Caki2 (cell line): Measurements from ENCODE around the gene DNTTIP2. TPM values are rescaled to one million over a fixed set of nuclear protein-coding genes. Genes with fewer than 3 reads are reported as not detected.
"Not testable (repeated sequence)": the region's sequence is repeated elsewhere in the genome, so short reads cannot be mapped to it uniquely, and the experiment has no call there.

Experiments
- DNase-seq: peaks from one replicate; pipeline ENCODE4 v3.0.0-alpha.2; 2015; ENCODE audit warnings: low read depth
- in situ Hi-C: cut with HindIII; loops from 2 replicates; pipeline ENCODE4 v1.10.0; 2016; ENCODE audit warnings: low sequenced_read_pairs, low pct_unique_long_range_greater_than_20kb, mixed read lengths
- total RNA-seq: library from RNA; depleted of rRNA; stranded (reverse); fragments of >200 nt; shearing (Covaris generic); gene quantifications from 2 replicates; pipeline ENCODE4 v1.2.3, GENCODE V29; 2014; ENCODE audit warnings: low replicate concordance

The DNTTIP2 gene
- total RNA-seq, 1 experiment from 2014 or later = 27.4 TPM

- in situ Hi-C loops = no loop called here
- DNase-seq = no peak
Measured at GRCh38 chr1:93880731-93881130, 1.7 kb upstream of the DNTTIP2 start.

- DNase-seq = peak; percentile 67
- in situ Hi-C loops = no loop called here
Measured at GRCh38 chr1:93878501-93878888, 511 bp downstream of the DNTTIP2 start.

GRCh38 chr1:93877529-93877928 is 1.5 kb downstream of the DNTTIP2 start:
- in situ Hi-C loops = no loop called here

GRCh38 chr1:93876244-93876643 is 2.8 kb downstream of the DNTTIP2 start:
- in situ Hi-C loops = no loop called here
- no peak for DNase-seq

More at GRCh38 chr1:93877529-93877928, 1.5 kb downstream of the DNTTIP2 start:
- no peak for DNase-seq

DNA sequence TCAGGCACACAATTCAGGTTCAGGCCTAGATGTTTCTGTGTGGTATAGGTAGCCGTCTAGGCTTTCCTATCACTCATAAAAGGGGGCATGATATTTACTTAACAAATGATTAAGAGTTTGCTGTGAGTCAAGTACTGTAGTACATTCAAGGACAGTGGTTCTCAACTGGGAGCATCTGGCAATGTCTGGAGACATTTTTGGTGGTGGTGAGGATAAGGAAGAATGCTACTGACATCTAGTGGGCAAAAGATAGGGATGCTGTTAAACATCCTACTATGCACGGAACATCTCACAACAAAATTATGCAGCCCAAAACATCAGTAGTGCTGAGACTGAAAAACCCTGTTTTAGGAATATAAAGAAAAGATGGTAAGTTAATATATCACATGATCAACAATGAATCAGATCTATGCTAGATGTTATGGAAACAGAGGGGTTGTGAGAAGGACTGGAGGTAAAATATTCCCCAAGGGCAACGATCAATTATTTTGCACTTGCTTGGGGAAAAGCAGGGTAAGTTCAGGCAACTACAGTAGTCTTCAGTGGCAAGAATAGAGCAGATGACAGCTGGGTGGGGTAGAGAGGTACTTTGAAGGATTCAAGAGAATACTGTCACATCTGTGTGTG is 4.9 kb downstream of the DNTTIP2 start:
- in situ Hi-C loops = no loop called here
- no peak for DNase-seq

DNA sequence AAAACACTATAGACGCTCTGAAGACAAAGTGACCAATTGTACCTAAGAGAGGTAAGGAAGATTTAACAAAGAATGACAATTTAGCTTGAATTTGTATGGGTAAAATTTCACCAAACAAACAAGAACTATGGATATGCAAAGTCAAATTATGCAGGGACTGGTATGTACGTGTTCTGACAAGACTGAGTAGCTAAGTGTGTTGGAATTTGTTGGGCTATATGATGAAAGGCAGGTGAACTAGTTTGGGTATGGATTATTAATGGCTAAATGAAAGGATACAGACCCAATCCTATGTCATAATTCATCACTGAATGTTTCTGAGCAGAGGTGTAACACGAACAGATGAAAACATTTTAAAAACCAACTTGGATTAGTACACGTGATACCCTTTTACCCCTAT is 7.6 kb downstream of the DNTTIP2 start:
- no peak for DNase-seq
- in situ Hi-C loops = no loop called here

DNA sequence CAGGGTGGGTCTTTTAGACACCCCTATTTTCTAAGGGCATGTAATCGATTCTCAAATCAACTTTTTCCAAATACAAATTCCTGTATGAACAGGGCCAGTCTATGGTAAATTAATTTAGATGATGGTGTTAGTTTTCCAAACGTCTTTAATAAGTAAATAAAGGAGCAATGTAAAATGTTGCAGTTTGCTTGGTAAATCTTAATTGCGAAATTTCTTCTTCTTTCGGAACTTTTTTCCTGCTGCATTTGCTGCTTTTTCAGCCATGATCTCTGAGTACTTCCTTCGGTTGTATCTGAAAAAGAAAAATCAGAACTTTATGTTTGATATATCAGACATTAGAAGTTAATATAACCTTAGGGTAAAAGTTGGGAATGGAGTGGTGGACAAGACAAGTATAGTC is 9.4 kb downstream of the DNTTIP2 start:
- DNase-seq = no peak
- in situ Hi-C loops = no loop called here

DNA sequence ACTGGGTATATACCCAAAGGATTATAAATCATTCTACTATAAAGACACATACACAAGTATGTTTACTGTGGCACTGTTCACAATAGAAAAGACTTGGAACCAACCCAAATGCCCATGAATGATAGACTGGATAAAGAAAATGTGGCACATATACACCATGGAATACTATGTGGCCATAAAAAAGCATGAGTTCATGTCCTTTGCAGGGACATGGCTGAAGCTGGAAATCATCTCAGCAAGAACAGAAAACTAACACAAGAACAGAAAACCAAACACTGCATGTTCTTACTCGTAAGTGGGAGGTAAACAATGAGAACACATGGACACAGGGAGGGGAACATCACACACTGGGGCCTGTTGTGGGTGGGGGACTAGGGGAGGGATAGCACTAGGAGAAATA is 10.5 kb downstream of the DNTTIP2 start:
- in situ Hi-C loops, DNase-seq: not testable (repeated sequence)

DNA sequence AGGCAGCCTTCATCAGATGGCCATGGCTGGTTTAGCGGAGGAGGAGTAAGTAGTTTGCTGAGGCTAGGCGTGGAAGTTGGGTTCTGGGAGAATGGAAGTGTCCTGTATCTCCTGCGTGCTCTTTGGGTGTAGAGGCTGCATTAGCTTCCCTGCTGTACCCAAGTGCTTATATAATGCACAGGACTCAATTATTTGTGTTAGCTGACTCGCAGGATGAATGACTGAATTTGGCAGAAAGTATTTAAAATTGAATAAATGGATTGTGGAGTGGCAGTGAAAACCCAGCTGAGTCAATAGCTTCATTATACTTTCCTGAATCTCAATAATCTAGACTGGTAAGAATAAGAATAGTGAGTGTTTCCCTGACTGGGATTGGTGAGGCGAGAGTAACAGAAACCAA is 13.8 kb downstream of the DNTTIP2 start:
- DNase-seq = no peak
- in situ Hi-C loops = no loop called here

DNA sequence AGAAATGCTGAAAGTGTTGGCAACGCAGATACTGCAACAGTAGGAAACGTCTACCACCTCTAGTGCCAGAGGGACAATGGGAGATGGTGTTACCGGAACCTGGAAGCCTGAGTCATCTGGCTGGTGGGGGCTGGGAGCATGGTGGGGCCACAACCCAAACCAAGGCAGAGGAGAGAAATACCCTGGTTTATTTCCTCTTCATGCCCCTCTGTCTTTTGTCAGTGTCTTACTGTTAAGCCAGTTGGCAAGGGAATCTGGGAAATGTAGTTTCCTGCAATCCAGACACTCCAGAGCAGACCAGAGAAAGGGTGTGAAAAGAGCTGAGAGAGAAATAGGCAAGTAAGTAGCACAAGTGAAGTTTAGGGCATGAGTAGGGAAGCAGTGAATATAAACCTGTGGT is 14.8 kb downstream of the DNTTIP2 start:
- in situ Hi-C loops = no loop called here

DNA sequence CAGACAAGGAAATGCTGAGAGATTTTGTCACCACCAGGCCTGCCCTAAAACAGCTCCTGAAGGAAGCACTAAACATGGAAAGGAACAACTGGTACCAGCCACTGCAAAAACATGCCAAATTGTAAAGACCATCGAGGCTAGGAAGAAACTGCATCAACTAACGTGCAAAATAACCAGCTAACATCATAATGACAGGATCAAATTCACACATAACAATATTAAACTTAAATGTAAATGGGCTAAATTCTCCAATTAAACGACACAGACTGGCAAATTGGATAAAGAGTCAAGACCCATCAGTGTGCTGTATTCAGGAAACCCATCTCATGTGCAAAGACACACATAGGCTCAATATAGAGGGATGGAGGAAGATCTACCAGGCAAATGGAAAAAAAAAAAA is 21.4 kb downstream of the DNTTIP2 start:
- DNase-seq, in situ Hi-C loops: not testable (repeated sequence)

More for the DNA sequence above, 14.8 kb downstream of the DNTTIP2 start:
- DNase-seq = no peak

GRCh38 chr1:93855983-93856382 is 23.0 kb downstream of the DNTTIP2 start:
- in situ Hi-C loops, DNase-seq: not testable (repeated sequence)

GRCh38 chr1:93853940-93854339 is 25.1 kb downstream of the DNTTIP2 start:
- in situ Hi-C loops = no loop called here
- DNase-seq = no peak

GRCh38 chr1:93851878-93852277 is 27.1 kb downstream of the DNTTIP2 start:
- DNase-seq = no peak
- in situ Hi-C loops = no loop called here

DNA sequence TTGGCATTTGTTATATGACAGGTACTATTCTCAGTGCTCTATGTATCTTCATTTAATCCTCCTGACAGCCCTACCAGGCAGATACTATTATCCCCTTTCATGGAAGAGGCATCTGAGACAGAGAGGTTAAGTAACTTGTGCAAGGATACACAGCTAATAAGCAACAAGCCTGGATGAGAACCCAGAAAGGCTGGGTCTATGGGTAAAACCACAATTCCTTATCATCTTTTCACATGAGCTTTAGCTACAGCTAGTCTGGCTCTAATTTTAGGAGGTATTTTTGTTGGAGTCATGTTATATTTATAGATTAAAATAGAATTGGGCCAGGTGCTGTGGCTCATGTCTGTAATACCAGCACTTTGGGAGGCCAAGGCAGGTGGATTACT is 27.7 kb downstream of the DNTTIP2 start:
- no peak for DNase-seq
- in situ Hi-C loops = no loop called here

DNA sequence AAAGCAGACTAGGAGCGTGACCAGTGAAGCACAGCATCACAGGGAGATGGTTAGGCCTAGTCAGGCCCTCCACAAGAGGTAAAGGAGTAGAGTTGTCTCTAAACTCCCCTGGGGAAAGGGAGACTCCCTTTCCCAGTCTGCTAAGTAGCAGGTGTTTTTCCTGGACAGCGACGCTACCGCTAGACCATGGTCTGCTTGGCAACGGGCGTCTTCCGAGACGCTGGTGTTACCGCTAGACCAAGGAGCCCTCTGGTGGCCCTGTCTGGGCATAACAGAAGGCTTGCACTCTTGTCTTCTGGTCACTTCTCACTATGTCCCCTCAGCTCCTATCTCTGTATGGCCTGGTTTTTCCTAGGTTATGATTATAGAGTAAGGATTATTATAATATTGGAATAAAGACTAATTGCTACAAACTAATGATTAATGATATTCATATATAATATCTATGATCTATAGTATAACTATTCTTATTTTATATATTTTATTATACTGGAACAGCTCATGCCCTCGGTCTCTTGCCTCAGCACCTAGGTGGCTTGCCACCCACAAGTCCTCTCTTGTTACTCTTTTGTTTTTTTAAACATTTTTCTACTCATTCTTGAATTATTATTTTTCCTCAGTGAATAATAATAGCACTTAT is 28.2 kb downstream of the DNTTIP2 start:
- in situ Hi-C loops = not testable (repeated sequence)
- peak; percentile 8 for DNase-seq

- DNase-seq = no peak
- in situ Hi-C loops = no loop called here
Measured at GRCh38 chr1:93848350-93848883, 30.6 kb downstream of the DNTTIP2 start.

GRCh38 chr1:93847811-93848288 is 31.2 kb downstream of the DNTTIP2 start:
- no peak for DNase-seq

GRCh38 chr1:93846992-93847810 is 31.8 kb downstream of the DNTTIP2 start:
- in situ Hi-C loops = no loop called here
- peak; percentile 91 for DNase-seq

More at GRCh38 chr1:93847811-93848288, 31.2 kb downstream of the DNTTIP2 start:
- in situ Hi-C loops = no loop called here
